SK-N-SH (cell line): ENCODE results near the gene VASH2. TPM values are rescaled to one million over a fixed set of nuclear protein-coding genes. Genes with fewer than 3 reads are reported as not detected.

Experiments
- CTCF ChIA-PET: fragments of 300-600, 350-600 bp; formaldehyde crosslinking; extraction: SDS; loops from one replicate; lab custom pipeline; 2021; lab: Yijun Ruan, JAX
- POLR2A ChIA-PET: fragments of 350-600 bp; sonication (Branson Sonifier 250); formaldehyde crosslinking; extraction: SDS; loops from one replicate; lab custom pipeline; 2020; ENCODE audit warnings: antibody characterized with exemption, inconsistent platforms; lab: Yijun Ruan, JAX
- DNase-seq: peaks from one replicate; pipeline ENCODE4 v3.0.0; 2012
- H2AFZ ChIP-seq: fragments of 200-600 bp; sonication (generic); 2 replicates; pipeline ENCODE4 v1.8.1; 2016; ENCODE audit warnings: antibody characterized with exemption, mild to moderate bottlenecking, low read depth
- H3F3A ChIP-seq: fragments of 200-600 bp; sonication (generic); replicated peaks from 2 replicates; pipeline ENCODE3; 2016; ENCODE audit warnings: antibody characterized with exemption, mild to moderate bottlenecking; ENCODE audit not compliant: insufficient read depth
- H3K27ac ChIP-seq, 2 experiments: fragments of 200-500 bp in 1 of 2; fragments of 200-600 bp in 1 of 2; sonication (Bioruptor generic) in 1 of 2; sonication (generic), shearing (Covaris generic) in 1 of 2; 2 replicates each; pipeline versions ENCODE4 v1.5.1 to v1.6.1; 2014 to 2016; ENCODE audit warnings: low read depth in 2 of 2, inconsistent platforms in 1 of 2, low read length in 1 of 2, mild to moderate bottlenecking in 1 of 2, mixed read lengths in 1 of 2
- H3K27me3 ChIP-seq: fragments of 200-600 bp; sonication (generic), shearing (Covaris generic); 2 replicates; pipeline ENCODE4 v1.6.1; 2016; ENCODE audit warnings: mixed run types; ENCODE audit not compliant: insufficient read depth
- H3K36me3 ChIP-seq, 2 experiments: fragments of 200-500 bp in 1 of 2; fragments of 200-600 bp in 1 of 2; sonication (Bioruptor generic) in 1 of 2; sonication (generic) in 1 of 2; replicated peaks in 1 of 2; 2 replicates each; pipeline versions ENCODE3 to v1.5.1; 2014 to 2016; ENCODE audit warnings: low read length in 1 of 2, mild to moderate bottlenecking in 1 of 2; ENCODE audit not compliant: insufficient read depth in 2 of 2, control insufficient read depth in 1 of 2
- H3K4me1 ChIP-seq, 2 experiments: fragments of 200-500 bp in 1 of 2; fragments of 200-600 bp in 1 of 2; sonication (Bioruptor generic) in 1 of 2; sonication (generic), shearing (Covaris generic) in 1 of 2; 2 replicates each; pipeline versions ENCODE4 v1.5.1 to v1.6.1; 2014 to 2016; ENCODE audit warnings: low read depth in 1 of 2, low read length in 1 of 2, mixed run types in 1 of 2; ENCODE audit not compliant: insufficient read depth in 2 of 2, control insufficient read depth in 1 of 2
- H3K4me2 ChIP-seq: fragments of 200-600 bp; sonication (generic), shearing (Covaris generic); 2 replicates; pipeline ENCODE4 v1.6.1; 2017; ENCODE audit warnings: mixed run types
- H3K4me3 ChIP-seq, 2 experiments: fragments of 200-500 bp in 1 of 2; fragments of 200-600 bp in 1 of 2; sonication (Bioruptor generic) in 1 of 2; sonication (generic), shearing (Covaris generic) in 1 of 2; 2 replicates each; pipeline versions ENCODE4 v1.5.1 to v1.8.1; 2014 to 2016; ENCODE audit warnings: low read depth in 2 of 2, inconsistent platforms in 1 of 2, low read length in 1 of 2, mild to moderate bottlenecking in 1 of 2, mixed read lengths in 1 of 2, moderate library complexity in 1 of 2
- H3K79me2 ChIP-seq: fragments of 200-600 bp; sonication (generic); 2 replicates; pipeline ENCODE4 v1.8.1; 2017; ENCODE audit warnings: mild to moderate bottlenecking; ENCODE audit not compliant: insufficient read depth
- H3K9ac ChIP-seq: fragments of 200-600 bp; sonication (generic); 2 replicates; pipeline ENCODE4 v1.6.1; 2017; ENCODE audit warnings: mixed run types
- H3K9me2 ChIP-seq: fragments of 200-600 bp; sonication (generic); 2 replicates; pipeline ENCODE4 v1.6.1; 2017; ENCODE audit warnings: mixed run types
- H3K9me3 ChIP-seq: fragments of 200-600 bp; sonication (generic); 2 replicates; pipeline ENCODE4 v1.6.1; 2017; ENCODE audit warnings: mixed run types, mild to moderate bottlenecking, moderate library complexity
- H4K20me1 ChIP-seq: fragments of 200-600 bp; sonication (generic); 2 replicates; pipeline ENCODE4 v1.6.1; 2017; ENCODE audit warnings: mild to moderate bottlenecking, mixed run types; ENCODE audit not compliant: insufficient read depth
- EP300 ChIP-seq, 2 experiments: IDR thresholded peaks; 2 replicates each; pipeline versions ENCODE4 v1.4.0 to v1.6.1; 2012; ENCODE audit warnings: borderline replicate concordance in 1 of 2, low read depth in 1 of 2, low read length in 1 of 2
- EZH2phosphoT487 ChIP-seq: fragments of 200-600 bp; sonication (generic); IDR thresholded peaks from 2 replicates; pipeline ENCODE4 v1.6.1; 2017; ENCODE audit warnings: low read depth, mixed run types, mild to moderate bottlenecking, antibody characterized with exemption, moderate library complexity, borderline replicate concordance
- FOXM1 ChIP-seq: IDR thresholded peaks from 2 replicates; pipeline ENCODE4 v1.4.0; 2012; ENCODE audit warnings: low read depth, mild to moderate bottlenecking
- GABPA ChIP-seq: IDR thresholded peaks from 2 replicates; pipeline ENCODE4 v1.4.0; 2012; ENCODE audit warnings: low read depth, mild to moderate bottlenecking
- IRF3 ChIP-seq: fragments of 150-350 bp; IDR thresholded peaks from 2 replicates; pipeline ENCODE4 v1.6.1; 2016; ENCODE audit warnings: mild to moderate bottlenecking, low read depth, low read length
- JUND ChIP-seq: IDR thresholded peaks from 2 replicates; pipeline ENCODE4 v1.4.0; 2012
- MEF2A ChIP-seq: IDR thresholded peaks from 2 replicates; pipeline ENCODE4 v1.4.0; 2012; ENCODE audit warnings: low read depth, borderline replicate concordance
- MXI1 ChIP-seq: IDR thresholded peaks from 2 replicates; pipeline ENCODE4 v1.6.1; 2012; ENCODE audit warnings: mild to moderate bottlenecking, low read depth, low read length, improper control_type of control experiment
- NFIC ChIP-seq: IDR thresholded peaks from 2 replicates; pipeline ENCODE4 v1.4.0; 2012; ENCODE audit warnings: borderline replicate concordance
- NRF1 ChIP-seq: IDR thresholded peaks from 2 replicates; pipeline ENCODE4 v1.6.1; 2012; ENCODE audit warnings: low read depth, mild to moderate bottlenecking, low read length
- REST ChIP-seq: IDR thresholded peaks from 2 replicates; pipeline ENCODE4 v1.6.1; 2012; ENCODE audit warnings: mild to moderate bottlenecking, low read depth, low read length, moderate library complexity
- SIN3A ChIP-seq: IDR thresholded peaks from 2 replicates; pipeline ENCODE4 v1.6.1; 2012; ENCODE audit warnings: low read depth, mild to moderate bottlenecking, low read length, moderate library complexity, borderline replicate concordance
- SMC3 ChIP-seq: IDR thresholded peaks from 2 replicates; pipeline ENCODE4 v1.6.1; 2012; ENCODE audit warnings: low read depth, low read length, improper control_type of control experiment
- TAF1 ChIP-seq: IDR thresholded peaks from 2 replicates; pipeline ENCODE4 v1.6.1; 2012; ENCODE audit warnings: low read depth, mild to moderate bottlenecking, low read length, moderate library complexity, borderline replicate concordance
- TCF12 ChIP-seq: IDR thresholded peaks from 2 replicates; pipeline ENCODE4 v1.4.0; 2012
- YY1 ChIP-seq: IDR thresholded peaks from 2 replicates; pipeline ENCODE4 v1.4.0; 2012; ENCODE audit warnings: low read depth, mild to moderate bottlenecking
- polyA plus RNA-seq, 3 experiments: library from polyadenylated mRNA; depleted of rRNA; stranded (reverse); fragments of >200 nt; gene quantifications; 2 replicates each; pipeline ENCODE4 v1.2.3, GENCODE V29; 2012

The VASH2 gene
- polyA plus RNA-seq, 1 of the 3 experiments (the other 2 are of a cell fraction), result 0.41 TPM

GRCh38 chr1:212946872-212947271, 3.5 kb upstream of the VASH2 start:
- ChIA-PET POLR2A (no interaction called here), CTCF (interaction anchor here (1.0 kb wide), 1 partner anchor 21 kb away, joined by 3 read pairs; no protein-coding TSS in a partner anchor)
- Histone ChIP-seq H3F3A (no peaks in the 10 kb centered on the region), H2AFZ (no peak overlapping the region), H3K4me2 (no peak overlapping the region), H3K27ac (no peak overlapping the region), H3K36me3 (no peaks in the 10 kb centered on the region), H3K79me2 (no peaks in the 10 kb centered on the region), H3K4me3 (no peak overlapping the region), H3K4me1 (peaks cover 0 to 14% of the 10 kb centered on the region in 2 experiments; a peak in 1 of 4 replicates), H3K9me3 (no peaks in the 10 kb centered on the region), H3K9ac (no peak overlapping the region)
- DNase-seq, result no peak
- TF ChIP-seq FOXM1 (no peak), NFIC (no peak), MEF2A (no peak), SMC3 (no peak), MXI1 (no peak), SIN3A (no peak), GABPA (no peak), EP300 (IDR thresholded peaks at IDR 0.05; ENCODE audit: borderline replicate concordance in 1 of 2, low read depth in 1 of 2, low read length in 1 of 2) (no peak), YY1 (no peak), REST (no peak), IRF3 (no peak), NRF1 (no peak), JUND (no peak), EZH2phosphoT487 (no peak), TCF12 (no peak), TAF1 (no peak)
- TF ChIP-seq, all 33 proteins: peak for 0
- no peaks in the 10 kb centered on the region for H3K9me2 ChIP-seq
- H3K27me3 ChIP-seq, result no peaks in the 10 kb centered on the region
- H4K20me1 ChIP-seq, result no peaks in the 10 kb centered on the region
